T-helper 9 cell (primary cell): ENCODE data around the gene ZNF324.
A peak's percentile ranks its signal among the peaks of the same experiment; 100 is the strongest.
"Not testable (repeated sequence)": the region's sequence is repeated elsewhere in the genome, so short reads cannot be mapped to it uniquely, and the experiment has no call there.

Experiments used
- DNase-seq: peaks from one replicate; pipeline ENCODE4 v3.0.0-alpha.2; 2020

Gene ZNF324

GRCh38 chr19:58507602-58508223, 40.8 kb downstream of the ZNF324 start:
- not testable (repeated sequence) for DNase-seq

DNA sequence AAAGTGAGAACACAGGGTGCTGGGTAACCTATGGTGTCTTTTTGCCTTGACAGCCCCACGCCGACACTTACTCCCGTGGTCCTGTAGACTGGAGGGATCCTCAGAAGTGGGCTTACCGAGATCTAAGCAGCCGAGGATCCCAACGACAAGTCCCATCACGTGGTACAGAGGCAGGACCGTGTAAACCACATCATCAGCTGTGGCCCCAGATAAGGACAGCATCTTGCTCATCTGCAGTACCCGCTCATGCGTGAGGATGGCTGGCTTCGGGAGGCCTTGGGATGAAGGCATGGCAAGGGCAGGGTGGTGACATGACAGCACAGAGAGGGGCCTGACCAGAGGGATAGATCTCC, 42.8 kb downstream of the ZNF324 start:
- DNase-seq = no peak

DNA sequence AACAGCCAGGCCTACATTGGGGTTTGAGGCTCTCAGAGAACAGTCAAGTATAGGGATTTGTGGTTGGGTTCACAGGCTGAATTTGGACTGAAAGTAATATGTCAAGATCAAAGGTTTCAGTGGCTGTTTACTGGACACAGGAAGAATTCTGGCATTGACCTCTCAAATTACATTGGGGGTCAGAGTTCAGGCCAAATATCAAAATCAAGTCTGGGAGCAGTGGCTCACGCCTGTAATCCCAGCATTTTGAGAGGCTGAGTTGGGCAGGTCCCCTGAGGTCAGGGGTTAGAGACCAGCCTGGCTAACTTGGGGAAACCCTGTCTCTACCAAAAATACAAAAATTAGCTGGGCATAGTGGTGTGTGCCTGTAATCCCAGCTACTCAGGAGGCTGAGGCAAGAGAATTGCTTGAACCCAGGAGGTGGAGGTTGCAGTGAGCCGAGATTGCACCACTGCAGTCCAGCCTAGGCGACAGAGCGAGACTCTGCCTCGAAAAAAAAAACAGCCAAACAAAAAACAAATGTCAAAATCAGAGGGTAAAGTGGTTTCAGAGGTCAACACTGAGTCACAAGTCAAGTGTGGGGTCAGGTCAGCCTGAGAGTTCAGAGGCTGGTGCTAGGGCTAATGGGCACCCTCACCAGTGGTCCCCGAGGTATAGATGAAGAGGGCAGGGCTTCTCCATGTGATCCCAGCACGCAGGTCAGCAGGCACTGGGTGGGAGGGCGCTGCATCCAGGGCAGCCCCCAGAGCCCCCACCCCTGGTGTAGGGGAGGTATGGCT, 43.4 kb downstream of the ZNF324 start:
- DNase-seq = no peak

GRCh38 chr19:58511353-58512208, 44.7 kb downstream of the ZNF324 start, which contains the start of gene SLC27A5:
Gene SLC27A5, minus strand, starts transcription at chr19:58511992. Its CDS starts 37 bp downstream, at chr19:58511955.
- DNase-seq = no peak

DNA sequence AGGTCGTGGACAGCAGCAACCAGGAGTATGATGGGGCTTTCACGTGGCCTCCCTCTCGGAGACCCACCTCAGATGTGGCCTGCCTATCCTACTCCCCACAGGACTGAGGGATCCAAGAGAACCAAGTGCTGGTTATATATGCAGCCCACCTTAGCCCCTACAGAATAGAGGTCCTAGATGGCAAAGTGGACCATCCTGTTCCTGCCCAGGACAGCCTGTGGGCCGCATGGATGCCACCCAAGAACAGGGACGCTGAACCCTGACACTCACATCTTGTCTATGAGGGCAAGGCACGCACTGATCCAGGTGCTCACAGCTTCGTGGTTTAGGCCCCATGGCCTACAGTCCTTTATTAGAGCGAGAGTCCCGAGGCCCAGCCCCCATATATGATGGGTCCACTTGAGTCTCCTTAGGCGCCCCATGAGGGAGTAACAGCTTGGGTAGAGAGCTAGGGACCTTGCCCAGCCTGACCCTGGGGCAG, 46.4 kb downstream of the ZNF324 start:
- no peak for DNase-seq

DNA sequence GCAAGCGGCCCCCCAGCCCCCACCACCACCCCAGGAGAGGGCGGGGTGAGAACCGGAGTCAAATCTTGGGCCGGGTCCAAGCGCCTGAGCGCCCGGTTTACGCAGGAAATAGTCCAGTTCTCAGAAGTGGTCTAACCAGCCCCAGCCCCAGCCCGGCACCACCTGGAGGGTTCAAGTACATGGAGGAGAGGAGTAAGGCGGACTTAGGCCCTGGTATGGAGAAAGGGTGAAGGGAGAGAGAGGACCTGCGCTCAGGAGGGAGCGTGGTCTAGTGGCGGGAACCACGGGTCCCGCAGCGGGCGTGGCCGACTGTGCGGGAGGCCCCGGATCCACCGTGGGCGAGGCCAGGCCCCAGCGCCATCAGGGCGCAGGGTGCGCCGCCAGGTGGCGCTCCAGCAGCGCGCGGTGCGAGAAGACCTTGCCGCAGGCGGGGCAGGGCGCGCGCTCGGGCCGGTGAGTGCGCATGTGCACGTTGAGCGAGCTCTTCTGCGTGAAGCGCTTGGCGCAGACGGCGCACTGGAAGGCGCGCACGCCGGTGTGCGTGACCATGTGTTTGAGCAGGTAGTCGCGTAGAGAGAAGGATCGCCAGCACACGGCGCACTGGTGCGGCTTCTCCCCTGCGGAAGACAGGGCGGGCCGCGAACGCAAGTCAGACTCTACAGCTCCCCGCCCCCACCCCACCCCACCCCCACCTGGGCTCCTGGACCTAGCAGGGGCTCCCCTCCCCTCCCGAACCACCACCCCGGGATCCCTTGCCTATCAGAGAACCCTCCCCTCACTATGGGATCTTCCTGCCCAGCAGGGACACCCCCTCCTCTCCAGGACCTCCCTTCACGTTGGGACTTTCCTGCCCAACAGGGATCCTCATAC, 47.0 kb downstream of the ZNF324 start:
- DNase-seq = peak; percentile 93

DNA sequence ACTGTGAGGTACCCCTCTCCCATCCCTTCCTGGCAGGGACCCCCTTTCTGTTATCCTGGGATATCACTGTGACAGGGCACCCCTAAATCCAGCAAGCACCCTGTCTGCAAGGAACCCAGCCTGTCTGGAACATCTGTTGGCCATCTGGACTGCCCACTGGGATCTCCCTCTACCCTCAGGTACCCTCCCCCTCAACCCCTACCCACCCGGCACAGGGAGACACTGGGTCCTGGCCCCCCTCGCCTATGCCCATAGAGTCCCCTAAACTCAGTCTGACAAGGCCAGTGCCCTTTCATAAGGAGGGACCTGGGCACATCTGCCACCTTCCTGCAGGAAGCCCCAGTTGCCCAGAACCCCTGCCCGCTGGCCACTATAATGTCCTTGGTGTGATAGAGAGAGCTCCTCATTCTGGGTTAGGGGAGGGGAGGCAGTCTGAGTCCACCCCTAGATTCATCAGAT, 47.7 kb downstream of the ZNF324 start:
- no peak for DNase-seq

- no peak for DNase-seq
These were observed 48.4 kb downstream of the ZNF324 start for GRCh38 chr19:58515259-58515658.

- DNase-seq = no peak
These were observed 49.5 kb downstream of the ZNF324 start for GRCh38 chr19:58516246-58516836.

GRCh38 chr19:58516964-58517833, 50.3 kb downstream of the ZNF324 start:
- no peak for DNase-seq

- DNase-seq = no peak
These were observed 51.6 kb downstream of the ZNF324 start for GRCh38 chr19:58518256-58519086.

DNA sequence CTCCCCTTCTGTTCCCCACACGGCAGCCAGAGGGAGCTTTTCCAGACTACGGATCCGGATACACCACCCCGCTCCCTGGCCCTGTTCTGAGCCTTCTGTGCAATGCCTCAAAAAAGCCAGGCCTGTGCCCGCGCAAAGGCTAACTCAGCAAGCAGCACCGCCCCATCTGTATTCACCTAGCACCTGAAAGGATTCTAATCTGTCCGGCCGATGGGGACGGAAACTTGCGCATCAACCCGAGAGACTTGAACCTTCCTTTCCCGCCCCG, 52.1 kb downstream of the ZNF324 start:
- DNase-seq = peak; percentile 39

- peak; percentile 91 for DNase-seq
These were observed 52.7 kb downstream of the ZNF324 start, which contains the start of gene ZBTB45 for GRCh38 chr19:58519355-58520256. Gene ZBTB45, minus strand, starts transcription at chr19:58519810. Its CDS starts 2,137 bp downstream, at chr19:58517673.

GRCh38 chr19:58520257-58520599, 53.3 kb downstream of the ZNF324 start:
- no peak for DNase-seq

GRCh38 chr19:58521651-58522050, 54.8 kb downstream of the ZNF324 start:
- DNase-seq = no peak

- no peak for DNase-seq
These were observed 55.8 kb downstream of the ZNF324 start for GRCh38 chr19:58522709-58523108.
